Germinal center (tissue), 1 donor: ENCODE measurements around the gene ANO1.

ENCODE experiments used
- DNase-seq: peaks from one replicate; pipeline ENCODE4 v3.0.0; 2012; ENCODE audit warnings: mixed read lengths, low spot score

ANO1 gene

DNA sequence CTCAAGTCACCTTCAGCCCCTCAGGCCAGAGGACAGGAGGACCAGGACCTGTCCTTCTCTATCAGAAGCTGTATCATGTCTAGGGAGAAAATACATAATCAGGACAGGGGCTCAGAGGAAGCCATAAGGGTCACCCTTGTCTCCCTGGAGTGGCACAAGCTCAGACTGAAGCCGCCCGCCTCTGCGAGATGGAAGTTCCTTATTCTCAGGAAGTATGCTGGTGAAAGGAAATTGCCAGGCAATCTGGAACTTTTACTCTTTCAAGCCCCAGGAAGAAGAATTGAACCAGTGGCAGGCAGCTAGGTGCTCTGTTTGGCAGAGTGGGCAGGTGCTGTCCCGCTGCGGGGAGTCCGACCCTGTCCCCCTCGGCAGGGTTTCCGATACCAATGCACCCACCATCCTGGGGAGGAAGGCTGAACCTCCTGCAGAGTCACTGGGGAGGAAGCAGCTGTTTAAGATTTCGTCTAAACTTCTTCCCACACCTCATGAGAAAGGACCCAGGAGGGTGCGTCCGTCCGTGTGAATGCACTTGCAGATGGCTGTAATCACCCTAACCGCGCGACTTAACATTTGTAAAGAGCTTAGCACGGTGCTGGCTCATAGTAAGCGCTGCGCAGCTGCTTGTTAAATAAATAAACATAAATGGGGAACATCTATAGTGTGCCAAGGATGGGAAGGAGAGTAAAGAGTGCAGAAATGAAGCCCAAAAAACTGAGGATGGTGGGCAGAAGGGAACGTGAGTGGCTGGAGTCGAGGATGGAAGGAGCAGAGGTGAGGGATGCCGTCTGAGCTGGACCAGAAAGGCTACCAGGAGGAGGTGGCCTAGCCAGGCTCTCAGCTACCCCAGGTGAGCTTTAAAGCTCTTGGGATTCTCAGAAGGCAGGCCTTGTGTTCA is 5.0 kb upstream of the ANO1 start:
- DNase-seq: no peak

DNA sequence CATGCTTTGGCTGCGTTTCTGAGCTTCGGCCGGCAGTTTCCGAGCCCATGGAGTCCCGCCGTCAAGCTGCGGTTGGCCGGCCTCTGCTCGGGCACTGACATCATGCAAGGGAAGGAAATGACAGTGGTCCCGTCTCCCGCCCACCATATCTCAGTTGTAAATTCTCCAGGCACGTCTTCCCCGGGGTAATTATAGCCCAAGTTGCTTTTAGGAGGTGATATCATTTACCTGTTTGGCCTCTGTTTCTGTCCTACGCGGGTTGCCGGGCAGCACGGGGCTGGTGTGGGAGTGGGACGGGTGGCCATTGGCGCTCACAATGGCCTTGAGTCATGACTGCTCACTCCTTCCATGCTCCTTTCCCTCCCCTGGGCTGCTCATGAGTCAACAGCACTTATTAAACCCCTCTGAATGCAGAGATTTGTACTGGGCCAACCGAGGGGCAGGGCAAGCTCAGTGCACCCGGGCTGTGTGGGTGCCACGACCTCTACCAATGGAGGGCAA is 4.2 kb upstream of the ANO1 start:
- no peak for DNase-seq

DNA sequence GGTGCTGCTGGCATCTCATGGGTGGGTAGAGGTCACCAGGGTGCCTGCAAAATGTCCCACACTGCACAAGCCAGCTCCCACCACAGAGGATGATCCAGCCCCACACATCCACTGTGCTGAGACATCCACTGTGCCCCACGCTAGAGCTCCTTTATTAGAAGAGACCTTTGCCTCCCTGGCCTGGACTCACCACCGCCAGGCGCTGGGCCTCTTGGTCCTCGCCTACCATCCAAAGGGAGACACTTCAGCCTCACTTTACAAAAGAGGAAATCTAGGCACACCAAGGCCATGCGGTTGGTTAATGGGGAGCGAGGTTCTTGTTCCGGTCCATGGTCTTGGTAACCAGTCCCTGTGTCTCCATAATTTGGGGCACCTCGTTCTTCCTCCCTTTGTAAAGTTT is 3.4 kb upstream of the ANO1 start:
- DNase-seq: no peak

DNA sequence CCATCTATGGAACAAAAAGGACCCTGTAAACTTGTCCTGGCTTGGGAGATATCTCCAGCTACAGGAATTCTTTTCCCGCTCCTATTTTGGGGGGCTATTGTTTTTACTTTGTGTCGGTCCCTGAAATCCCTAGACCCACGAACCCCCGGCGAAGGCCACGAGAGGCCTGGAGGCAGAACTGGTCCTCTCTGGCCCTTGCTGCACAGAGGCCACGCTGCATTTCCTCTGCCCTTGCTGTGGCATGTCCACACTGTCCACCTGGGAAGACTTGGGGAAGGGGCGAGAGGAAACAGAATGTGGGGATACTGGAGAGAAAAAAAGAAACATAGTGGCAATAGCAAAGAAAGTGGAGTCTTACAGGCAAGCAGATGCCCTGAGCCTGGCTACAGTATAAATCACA is 2.3 kb upstream of the ANO1 start:
- no peak for DNase-seq

DNA sequence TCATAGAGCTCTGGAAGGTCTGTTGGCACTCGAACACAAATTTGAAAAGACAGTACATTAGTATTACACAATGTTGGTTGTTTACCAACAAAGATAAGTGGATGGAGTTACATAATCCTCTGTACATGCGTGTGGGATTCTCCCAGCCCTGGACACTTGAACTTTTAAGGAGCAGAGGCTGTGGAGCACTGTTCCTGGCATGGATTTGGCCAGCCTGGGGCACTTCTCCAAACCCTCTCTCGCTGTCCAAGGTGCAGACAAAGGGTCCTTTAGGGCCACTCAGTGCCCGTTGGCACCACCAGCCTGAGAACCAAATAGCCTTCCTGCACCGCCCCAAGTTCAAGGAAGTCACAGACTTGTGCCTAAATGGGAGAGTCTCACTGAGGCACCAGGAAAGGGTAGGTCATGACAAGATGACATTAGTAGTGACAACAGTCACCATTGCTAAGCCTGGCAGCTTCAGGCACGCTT is 1.6 kb upstream of the ANO1 start:
- no peak for DNase-seq

DNA sequence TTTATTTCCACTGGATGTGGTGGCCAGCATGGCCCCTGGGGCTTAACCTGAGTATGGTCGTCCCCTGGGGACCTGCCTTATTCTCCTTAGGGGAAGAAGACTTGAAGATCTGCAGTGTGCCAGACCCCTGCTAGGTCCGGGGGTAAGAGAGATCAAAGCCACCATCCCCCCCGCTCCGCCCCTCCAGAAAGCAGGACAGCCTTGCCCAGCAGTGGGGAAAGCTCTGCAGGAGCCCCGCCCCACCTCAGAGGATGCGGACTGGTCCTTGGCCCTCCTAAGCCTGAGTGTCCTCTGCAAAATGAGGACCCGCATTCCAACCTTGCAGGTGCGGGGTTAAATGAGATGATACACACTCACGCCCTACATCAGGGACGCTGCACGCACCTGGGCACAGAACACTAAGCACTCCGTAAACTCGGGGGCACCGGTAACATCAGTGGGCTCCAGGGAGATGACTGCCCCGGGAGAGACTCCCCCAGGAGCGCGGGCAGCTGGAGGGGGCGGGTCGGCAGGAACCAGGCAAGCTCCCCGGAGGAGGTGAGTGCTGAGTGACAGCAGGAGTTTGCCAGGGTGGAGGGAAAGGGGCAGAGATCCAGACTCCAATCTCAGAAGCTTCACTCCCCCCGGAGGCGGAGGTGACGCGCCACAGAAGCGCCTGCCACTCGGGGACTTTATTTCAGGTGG is 564 bp upstream of the ANO1 start:
- DNase-seq: no peak

DNA sequence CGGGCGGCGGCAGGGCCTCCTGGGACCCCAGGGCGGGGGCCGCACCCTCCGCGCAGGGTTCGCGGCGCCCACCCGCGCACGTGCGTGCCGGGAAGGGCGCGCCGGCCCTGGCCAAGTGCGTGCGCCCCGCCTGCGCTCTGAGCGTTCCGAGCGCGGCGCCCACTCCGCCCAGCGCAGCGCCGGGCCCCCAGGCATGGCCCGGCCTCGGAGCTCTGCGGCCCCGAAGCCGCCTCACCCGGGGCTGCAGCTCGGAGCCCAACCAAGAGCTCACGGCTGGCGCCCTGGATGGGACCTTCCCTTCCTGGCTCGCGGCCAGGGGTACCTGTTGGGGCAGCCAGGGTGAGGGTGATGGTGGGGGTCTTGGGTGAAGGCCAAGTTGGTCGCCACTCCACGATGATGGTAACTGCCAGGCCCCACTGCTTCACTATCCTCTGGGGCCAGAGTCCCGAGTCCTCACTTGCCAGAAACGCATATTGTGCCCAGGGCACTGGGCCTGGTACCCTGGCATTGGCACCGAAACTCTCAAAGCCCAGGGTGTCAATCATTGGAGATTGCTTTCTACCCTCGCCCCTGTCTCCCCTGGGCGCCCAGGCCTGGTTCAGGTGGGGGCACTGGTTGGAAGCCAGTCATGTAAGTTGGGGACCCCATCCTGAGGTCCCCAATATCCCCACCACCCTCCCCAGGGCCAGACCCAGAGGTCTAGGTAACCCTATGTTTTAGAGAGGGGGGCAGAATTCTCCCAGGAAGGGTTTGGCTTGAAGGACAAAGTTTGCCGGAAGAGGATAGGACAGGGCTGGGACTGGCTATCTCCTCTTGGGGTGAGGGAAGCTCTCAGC is 882 bp downstream of the ANO1 start:
- DNase-seq: no peak

DNA sequence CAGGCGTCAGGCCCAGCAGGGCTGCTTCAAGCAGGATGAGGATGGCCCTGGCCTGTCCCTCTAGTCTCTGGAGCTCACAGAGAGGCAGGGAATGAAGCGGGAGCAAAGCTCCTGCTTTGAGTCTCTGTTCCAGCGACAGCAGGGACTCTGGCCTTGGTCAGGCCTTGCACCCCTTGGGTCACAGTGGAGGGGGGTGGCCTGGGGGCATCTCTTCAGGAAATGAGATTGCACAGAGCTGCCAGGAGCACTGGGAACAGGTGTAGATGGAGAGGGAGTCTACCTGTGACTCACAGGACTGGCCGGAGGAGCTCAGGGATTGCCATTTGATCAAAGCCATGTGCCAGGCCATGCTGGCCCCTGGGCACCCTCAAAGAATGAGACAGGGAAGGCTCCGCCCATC is 1.6 kb downstream of the ANO1 start:
- no peak for DNase-seq

DNA sequence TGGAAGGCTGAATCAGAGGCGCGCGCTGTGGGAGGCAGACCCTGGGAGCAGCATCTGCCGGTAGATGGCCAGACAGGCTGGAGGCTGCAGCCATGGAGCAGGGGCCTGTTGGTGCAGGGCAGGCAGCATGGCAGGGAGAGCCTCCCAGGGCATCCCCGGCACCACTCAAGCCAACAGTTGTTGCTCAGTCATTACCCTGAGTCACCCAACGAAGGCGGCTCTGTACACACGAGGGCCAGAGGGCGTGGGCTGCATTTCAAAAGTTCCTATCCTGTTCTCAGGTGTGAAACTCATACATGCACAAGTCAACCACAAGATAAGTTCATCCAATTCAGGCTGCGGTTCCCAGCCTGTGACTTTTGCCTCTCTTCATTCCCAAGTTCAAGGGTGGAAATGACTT is 2.6 kb downstream of the ANO1 start:
- DNase-seq: no peak

DNA sequence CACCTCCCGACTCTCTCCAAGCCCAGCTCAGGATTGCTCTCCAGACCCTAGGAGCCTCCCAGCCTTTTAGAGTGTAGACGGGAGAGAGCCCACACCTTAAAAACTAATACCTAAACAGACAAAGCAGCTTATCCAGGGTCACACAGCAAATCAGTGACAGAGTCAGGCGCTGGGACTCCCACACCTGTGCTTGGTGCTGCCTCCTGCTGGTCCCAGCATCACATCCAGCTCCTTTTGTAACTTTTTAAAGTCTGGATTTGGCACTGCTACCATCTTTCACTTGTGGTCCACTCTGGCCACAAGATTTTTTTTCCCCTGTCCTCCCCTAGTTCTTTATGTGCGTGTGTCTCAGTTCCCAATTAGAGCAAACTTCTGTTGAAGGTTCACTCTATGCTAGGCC is 4.7 kb downstream of the ANO1 start:
- no peak for DNase-seq

DNA sequence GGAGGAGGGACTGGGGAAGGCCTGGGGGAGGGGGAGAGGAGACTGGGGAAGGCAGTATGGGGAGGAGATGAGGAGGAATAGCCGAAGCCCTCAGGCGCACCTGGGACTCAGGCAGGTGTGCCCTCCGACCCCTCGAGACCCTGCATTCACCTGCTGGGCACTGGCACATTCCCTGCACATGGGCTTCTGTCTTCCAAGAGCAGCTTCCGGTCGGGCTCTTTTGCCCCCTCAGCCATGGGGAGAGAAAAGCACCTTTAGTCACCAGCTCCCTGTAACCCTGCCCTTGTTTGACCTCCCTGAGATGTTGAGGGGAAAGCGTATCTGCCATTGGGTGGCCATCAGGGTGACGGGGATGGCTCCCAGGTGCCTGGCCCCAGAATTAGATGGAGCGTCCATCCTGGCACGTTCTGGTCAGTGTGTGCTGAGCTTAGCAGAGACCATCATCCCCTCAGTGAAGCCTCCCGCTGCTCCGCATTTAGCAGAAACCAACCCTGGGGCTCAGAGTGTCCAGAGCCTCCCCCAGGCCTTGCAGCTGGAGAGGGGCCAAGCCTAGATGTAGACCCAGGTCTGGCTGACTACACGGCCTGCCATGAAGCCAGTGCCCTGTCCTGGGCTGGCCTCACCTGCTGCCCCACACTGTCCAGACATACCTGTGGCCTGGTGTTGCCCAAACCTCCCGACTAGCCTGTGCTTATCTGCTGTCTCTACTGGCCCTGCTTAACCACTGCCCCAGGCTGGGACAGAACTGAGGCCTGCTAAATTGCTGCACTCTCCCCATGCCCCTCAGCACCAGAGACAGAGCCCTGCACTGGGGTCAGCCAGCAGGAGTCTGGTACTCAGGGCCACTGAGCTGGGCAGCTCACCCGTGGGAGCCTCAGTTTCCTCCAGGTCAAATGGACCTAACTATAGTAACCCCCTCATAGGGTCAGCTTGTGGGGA is 6.2 kb downstream of the ANO1 start:
- no peak for DNase-seq

DNA sequence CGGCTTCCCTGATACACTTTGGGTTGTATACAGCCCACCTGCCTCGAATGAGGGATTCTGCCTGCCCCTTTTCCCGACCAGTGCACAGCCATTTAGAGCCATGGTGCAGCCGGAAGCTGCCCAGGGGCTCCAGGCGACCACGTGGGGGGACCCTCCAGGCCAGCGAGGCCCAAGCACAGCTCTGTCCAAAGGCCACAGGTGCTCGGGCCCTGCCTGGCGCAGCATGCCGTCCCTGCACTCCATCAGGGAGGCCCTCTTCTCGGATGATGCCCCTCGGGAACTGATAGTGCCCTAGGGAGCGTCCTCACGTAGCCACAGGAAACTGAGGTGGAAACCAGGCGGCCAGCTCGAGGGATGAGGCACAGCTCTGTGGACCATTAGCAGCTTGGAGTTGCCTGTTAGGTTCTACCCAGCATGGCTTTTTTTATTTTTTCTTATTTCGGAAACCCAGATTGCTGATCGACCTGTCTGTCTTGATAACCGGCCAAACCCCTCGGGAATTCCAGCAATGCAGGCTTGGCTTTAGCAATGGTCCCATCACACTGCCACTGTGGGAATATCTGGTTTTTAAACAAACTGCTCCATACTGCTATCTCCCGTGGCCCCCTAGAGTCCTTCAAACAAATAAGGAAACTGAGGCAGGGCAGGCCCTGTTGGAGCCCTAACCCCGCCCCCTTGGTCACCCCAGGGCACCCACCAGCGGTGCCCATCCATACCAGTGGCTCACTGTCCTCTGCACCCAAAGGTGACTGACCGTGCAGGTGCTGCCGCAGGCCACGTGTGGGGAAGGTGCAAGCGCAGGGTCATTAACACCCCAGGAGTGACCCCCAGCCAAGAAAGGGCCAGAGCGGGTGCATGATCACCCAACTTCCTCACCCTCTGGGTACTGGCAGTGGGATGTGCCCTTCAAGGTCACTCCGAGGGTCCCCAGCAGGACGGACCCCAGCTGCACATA is 8.0 kb downstream of the ANO1 start:
- DNase-seq: no peak

DNA sequence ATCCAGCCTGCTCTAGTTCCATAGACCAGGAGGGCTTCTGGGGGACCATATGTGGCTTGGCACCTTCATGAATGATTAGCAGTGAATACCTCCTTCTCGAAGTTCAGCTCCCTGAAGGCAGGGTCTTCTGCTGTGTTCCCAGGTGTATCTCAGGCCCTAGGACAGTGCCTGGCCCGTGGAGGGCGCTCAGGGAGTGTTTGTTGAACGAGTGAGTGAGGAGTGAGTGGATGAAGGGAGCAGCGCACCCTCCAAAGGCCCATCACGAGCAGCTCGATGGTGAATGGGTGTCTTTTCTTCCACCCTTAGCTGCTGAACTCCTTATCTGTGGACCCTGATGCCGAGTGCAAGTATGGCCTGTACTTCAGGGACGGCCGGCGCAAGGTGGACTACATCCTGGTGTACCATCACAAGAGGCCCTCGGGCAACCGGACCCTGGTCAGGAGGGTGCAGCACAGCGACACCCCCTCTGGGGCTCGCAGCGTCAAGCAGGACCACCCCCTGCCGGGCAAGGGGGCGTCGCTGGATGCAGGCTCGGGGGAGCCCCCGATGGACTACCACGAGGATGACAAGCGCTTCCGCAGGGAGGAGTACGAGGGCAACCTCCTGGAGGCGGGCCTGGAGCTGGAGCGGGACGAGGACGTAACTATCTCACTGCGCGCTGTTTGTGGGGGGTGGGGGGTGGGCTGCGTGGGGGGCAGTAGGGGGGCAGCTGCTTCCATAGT is 9.5 kb downstream of the ANO1 start:
- no peak for DNase-seq

DNA sequence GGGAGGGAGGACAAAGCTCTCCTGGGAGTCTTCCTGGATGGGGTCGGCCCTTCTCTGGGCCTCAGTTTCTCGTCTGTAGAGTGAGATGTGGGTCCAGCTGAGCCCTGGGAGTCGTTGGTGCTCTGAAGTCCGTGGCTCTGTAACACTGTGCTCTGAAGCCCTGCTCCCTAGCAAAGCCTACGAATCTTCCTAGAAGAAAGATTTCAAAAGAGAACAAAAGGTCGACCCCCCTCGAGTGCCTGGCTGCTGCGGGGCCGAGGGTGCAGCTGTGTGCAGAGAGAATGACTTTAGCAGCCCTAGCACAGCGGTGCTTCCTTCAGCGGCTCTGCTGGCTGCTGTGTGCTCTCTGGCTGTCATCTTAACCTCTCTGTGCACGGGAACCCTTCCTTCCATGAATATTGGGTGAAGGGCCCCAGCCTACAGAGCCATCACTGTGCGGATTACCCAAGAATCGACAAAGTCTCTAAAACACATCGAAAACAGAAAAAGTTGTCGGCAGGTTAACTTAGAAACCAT is 10.7 kb downstream of the ANO1 start:
- DNase-seq: no peak

DNA sequence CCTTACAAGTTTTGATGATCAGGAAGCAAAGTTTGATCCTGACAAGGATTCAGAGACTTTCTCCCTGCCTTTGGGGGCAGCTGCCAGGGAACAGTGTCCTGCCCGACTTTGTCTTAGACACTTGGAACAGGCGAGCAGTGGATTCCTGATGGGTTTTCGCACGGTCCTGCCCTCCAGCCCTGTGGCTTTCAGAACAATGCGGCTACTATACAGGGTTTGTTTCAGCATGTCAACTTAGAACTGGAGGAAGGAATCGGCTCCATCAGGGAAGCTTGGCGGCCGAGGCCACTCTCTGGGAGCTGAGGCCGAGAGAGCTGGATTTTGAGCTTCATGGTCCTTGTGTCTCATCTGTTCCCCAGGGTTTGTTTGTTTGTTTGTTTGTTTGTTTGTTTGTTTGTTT is 11.5 kb downstream of the ANO1 start:
- no peak for DNase-seq

DNA sequence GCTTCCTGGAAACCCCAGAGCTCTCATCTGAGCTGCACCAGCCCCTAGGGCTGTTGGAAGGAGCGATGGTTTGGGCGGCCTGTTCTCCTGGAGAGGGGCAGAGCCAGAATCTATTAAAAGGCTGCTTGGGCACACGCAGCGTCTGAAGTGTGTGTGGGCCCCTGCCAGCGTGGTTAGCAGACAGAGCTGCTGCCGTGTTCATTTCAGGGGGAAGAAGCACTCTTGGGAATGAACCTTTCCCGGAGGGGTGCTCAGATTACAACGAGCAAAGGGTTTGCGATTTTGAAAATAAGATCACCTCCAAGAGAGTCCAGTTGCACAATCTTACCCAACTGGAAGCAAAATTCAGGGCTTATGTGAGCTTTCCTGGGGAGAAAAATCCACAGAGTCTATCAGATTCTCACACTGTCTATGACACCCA is 12.9 kb downstream of the ANO1 start:
- no peak for DNase-seq

DNA sequence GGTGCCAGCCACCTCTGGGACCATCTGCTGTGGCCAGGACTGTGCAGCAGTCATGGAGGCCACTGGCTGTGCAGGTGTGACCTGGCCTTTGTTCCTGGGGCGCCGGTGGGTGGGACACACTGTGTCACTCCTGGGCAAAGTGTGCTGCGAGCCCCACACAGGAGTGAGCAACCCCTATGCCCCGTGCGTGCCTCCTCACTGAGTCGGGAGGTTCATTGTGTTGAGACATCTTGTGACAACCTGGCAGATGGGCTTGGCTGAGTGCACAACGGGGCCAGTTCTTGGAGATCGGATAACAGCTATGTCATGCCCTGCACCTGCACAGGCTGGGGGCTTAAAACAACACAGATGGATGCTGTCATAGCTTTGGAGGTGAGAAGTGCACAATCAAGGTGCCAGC is 13.5 kb downstream of the ANO1 start:
- DNase-seq: no peak

DNA sequence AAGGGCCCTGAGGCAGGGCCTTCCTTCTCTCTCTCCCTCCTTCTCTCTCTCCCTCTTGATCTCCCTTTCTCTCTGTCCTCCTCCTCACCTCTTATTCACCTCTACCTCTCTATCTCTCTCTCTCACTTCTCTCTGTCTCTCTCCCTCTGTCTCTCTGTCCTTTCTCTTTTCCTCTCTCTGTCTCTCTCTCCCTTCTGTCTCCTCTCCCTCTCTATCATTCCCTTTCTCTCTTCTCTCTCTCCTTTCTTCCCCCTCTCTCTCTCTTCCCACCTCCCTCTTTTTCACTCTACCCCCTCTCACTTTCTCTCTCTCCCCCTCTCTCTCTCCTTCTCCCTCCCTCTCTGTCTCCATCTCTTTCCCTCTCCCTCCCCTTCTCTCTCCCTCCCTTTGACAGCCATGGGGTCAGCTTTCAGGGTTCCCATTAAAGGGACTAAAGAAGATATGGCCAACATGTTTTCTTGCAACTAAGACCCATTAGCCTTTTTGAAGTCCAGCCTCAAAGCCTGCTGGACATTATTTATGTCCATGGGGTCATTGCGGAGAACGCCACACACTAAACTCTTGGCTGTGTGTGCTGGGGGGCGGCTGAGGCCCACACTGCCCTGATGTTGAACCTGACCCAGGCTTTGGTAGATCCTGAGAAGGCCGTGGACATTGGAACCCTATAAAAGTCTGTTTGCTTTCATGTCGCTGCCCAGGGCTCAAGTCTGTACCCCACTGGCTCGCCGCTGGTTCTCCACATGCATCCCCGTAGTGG is 15.0 kb downstream of the ANO1 start:
- no peak for DNase-seq
